ENCODE results near the gene PARP15. TPM values are rescaled to one million over a fixed set of nuclear protein-coding genes. Genes with fewer than 3 reads are reported as not detected.

Gene PARP15
- polyA plus RNA-seq, 1 donor (not counting 4 experiments of a cell fraction or from before 2014, with no cell fraction given): 0.25 TPM

DNA sequence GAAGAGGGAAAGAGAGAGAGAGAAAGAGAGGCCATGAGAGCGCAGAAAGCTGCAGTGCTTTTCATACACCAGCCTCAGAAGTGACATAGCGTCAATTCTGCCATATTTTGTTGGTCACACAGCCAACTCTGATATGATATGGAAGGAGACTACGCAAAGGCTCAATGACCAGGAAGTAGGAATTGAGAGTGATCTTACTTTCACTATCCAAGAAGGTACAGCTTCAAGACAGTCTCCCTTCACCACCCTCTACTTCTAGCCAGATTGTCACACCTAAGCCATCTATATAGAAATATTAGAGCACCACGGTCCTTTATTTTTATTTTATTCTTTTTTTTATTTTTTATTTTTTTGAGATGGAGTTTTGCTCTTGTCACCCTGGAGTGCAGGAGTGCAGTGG lies 21.1 kb downstream of the PARP15 start:
- DNase-seq (ENCODE audit: low read depth, low spot score): no peak
- H3K36me3 ChIP-seq (ENCODE audit: control insufficient read depth in 2 of 2, extremely low read depth in 1 of 2, insufficient read depth in 2 of 2, low read length in 2 of 2): no peaks in the 10 kb centered on the region
- no peak for FAIRE-seq
- H4K20me1 ChIP-seq (ENCODE audit: control insufficient read depth, extremely low read depth, insufficient read depth, low read length): no peaks in the 10 kb centered on the region
- H3K4me3 ChIP-seq (ENCODE audit: control insufficient read depth in 2 of 3, extremely low read depth in 1 of 3, insufficient read depth in 2 of 3, low read depth in 1 of 3, low read length in 3 of 3): no peak overlapping the region
- H3K9me3 ChIP-seq (ENCODE audit: control insufficient read depth, low read depth, low read length): no peaks in the 10 kb centered on the region
- H3K9ac ChIP-seq (ENCODE audit: control insufficient read depth, extremely low read depth, insufficient read depth, low read length): no peak overlapping the region
- H3K9me1 ChIP-seq (ENCODE audit: control insufficient read depth, extremely low read depth, insufficient read depth, low read length): no peaks in the 10 kb centered on the region
- H2AFZ ChIP-seq (ENCODE audit: control insufficient read depth, low read length): no peak overlapping the region
- no peaks in the 10 kb centered on the region for H3K79me2 ChIP-seq (ENCODE audit: control insufficient read depth, insufficient read depth, low read length)
- no peak overlapping the region for H3K4me2 ChIP-seq (ENCODE audit: control insufficient read depth, extremely low read depth, insufficient read depth, low read depth, low read length)
- no peaks in the 10 kb centered on the region for H3K27me3 ChIP-seq (ENCODE audit: control insufficient read depth, extremely low read depth, insufficient read depth, low read length)
- H3K27ac ChIP-seq (ENCODE audit: control insufficient read depth, insufficient read depth, low read length): no peak overlapping the region
- dilution Hi-C loops (cut with MboI; ENCODE audit: extremely low pct_ligation_motif_present, low sequenced_read_pairs): no loop called here
- TF ChIP-seq CTCF (optimal IDR thresholded peaks at IDR 0.05 in 1 of 3, IDR thresholded peaks at IDR 0.05 in 1 of 3, conservative IDR thresholded peaks at IDR 0.05 in 1 of 3; ENCODE audit: extremely low read depth in 1 of 3, insufficient read depth in 2 of 3, low read length in 3 of 3) (no peak), EZH2 (IDR thresholded peaks at IDR 0.05; ENCODE audit: low read length) (no peak)
- H3K4me1 ChIP-seq (ENCODE audit: control insufficient read depth, extremely low read depth, insufficient read depth, low read length): no peaks in the 10 kb centered on the region

DNA sequence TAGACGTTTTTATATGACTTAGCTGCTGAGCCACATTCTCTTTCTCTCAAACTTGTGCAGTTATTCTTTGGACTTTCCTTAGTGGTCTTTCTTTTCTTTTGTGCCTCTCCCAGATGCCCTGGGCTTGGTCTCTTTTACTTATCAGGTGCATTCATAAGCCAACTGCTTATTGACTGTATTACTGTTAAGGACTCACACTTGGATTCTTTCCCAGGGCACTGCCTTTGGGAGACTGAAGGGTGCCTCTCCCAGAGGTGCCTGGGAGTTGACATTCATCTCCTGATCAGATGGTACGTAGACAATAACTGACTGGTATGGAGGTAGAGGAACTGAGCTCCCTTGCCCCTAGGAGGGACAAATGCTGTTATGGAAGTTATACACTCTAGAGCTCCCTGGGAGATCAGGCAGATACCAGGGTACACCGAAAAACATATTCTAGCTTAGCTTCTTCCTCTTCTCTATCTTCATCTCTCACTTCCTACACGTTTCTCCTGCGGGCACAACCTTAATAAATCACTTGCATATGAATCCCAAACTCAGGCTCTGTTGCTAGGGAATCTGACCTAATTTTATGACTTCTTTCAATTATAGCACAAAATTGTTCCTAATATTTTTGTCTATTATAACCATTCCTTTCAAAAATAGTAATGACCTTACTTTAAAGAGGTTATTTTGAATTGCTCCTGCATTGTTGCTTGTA lies 24.7 kb downstream of the PARP15 start:
- no peaks in the 10 kb centered on the region for H3K79me2 ChIP-seq (ENCODE audit: control insufficient read depth, insufficient read depth, low read length)
- no peaks in the 10 kb centered on the region for H4K20me1 ChIP-seq (ENCODE audit: control insufficient read depth, extremely low read depth, insufficient read depth, low read length)
- no peaks in the 10 kb centered on the region for H3K27me3 ChIP-seq (ENCODE audit: control insufficient read depth, extremely low read depth, insufficient read depth, low read length)
- DNase-seq (ENCODE audit: low read depth, low spot score) (no peak), FAIRE-seq (no peak)
- H3K36me3 ChIP-seq (ENCODE audit: control insufficient read depth in 2 of 2, extremely low read depth in 1 of 2, insufficient read depth in 2 of 2, low read length in 2 of 2): no peaks in the 10 kb centered on the region
- no peaks in the 10 kb centered on the region for H3K9me1 ChIP-seq (ENCODE audit: control insufficient read depth, extremely low read depth, insufficient read depth, low read length)
- dilution Hi-C loops (cut with MboI; ENCODE audit: extremely low pct_ligation_motif_present, low sequenced_read_pairs): no loop called here
- H3K4me3 ChIP-seq (ENCODE audit: control insufficient read depth in 2 of 3, extremely low read depth in 1 of 3, insufficient read depth in 2 of 3, low read depth in 1 of 3, low read length in 3 of 3): no peak overlapping the region
- H2AFZ ChIP-seq (ENCODE audit: control insufficient read depth, low read length): no peak overlapping the region
- H3K27ac ChIP-seq (ENCODE audit: control insufficient read depth, insufficient read depth, low read length): no peak overlapping the region
- no peak overlapping the region for H3K4me2 ChIP-seq (ENCODE audit: control insufficient read depth, extremely low read depth, insufficient read depth, low read depth, low read length)
- H3K9me3 ChIP-seq (ENCODE audit: control insufficient read depth, low read depth, low read length): no peaks in the 10 kb centered on the region
- TF ChIP-seq EZH2 (IDR thresholded peaks at IDR 0.05; ENCODE audit: low read length) (no peak), CTCF (optimal IDR thresholded peaks at IDR 0.05 in 1 of 3, IDR thresholded peaks at IDR 0.05 in 1 of 3, conservative IDR thresholded peaks at IDR 0.05 in 1 of 3; ENCODE audit: extremely low read depth in 1 of 3, insufficient read depth in 2 of 3, low read length in 3 of 3) (no peak)
- H3K4me1 ChIP-seq (ENCODE audit: control insufficient read depth, extremely low read depth, insufficient read depth, low read length): no peaks in the 10 kb centered on the region
- no peak overlapping the region for H3K9ac ChIP-seq (ENCODE audit: control insufficient read depth, extremely low read depth, insufficient read depth, low read length)

Data from keratinocyte (primary cell).